Neural crest cell (in vitro differentiated cells): ENCODE results near the gene BCL6. TPM values are rescaled to one million over a fixed set of nuclear protein-coding genes. Genes with fewer than 3 reads are reported as not detected.

Experiments used
- DNase-seq: peaks from one replicate; pipeline ENCODE4 v3.0.0; 2021; ENCODE audit warnings: low read depth, mixed read lengths, low spot score
- H3K27ac Mint-ChIP-seq: one replicate; pipeline ENCODE4 v1.8.0; 2021; ENCODE audit warnings: mild to moderate bottlenecking, mixed read lengths; ENCODE audit not compliant: unreplicated experiment
- H3K27me3 Mint-ChIP-seq: 2 replicates; pipeline ENCODE4 v1.8.0; 2021; ENCODE audit warnings: low read depth, mild to moderate bottlenecking, mixed read lengths
- H3K36me3 Mint-ChIP-seq: 2 replicates; pipeline ENCODE4 v1.8.0; 2021; ENCODE audit warnings: low read depth, mild to moderate bottlenecking, mixed read lengths
- H3K4me1 Mint-ChIP-seq: 2 replicates; pipeline ENCODE4 v1.8.0; 2021; ENCODE audit warnings: mixed read lengths
- H3K4me3 Mint-ChIP-seq: one replicate; pipeline ENCODE4 v1.8.0; 2021; ENCODE audit warnings: mild to moderate bottlenecking, mixed read lengths
- H3K9me3 Mint-ChIP-seq: 2 replicates; pipeline ENCODE4 v1.8.0; 2021; ENCODE audit warnings: mixed read lengths
- CTCF ChIP-seq: fragments of 200-600 bp; sonication (generic); conservative IDR thresholded peaks from 2 replicates; pipeline ENCODE4 v1.5.0; 2021; ENCODE audit warnings: antibody characterized with exemption, mild to moderate bottlenecking
- total RNA-seq: library from RNA; stranded (reverse); gene quantifications from 2 replicates; pipeline ENCODE4 v1.2.1, GENCODE V29; 2021

BCL6 gene
- total RNA-seq, 1 donor from 2014 or later = 6.4 TPM

- DNase-seq = no peak
- no peaks in the 10 kb centered on the region for H3K27me3 Mint-ChIP-seq
- TF ChIP-seq CTCF = no peak
- no peak overlapping the region for H3K4me3 Mint-ChIP-seq
- no peaks in the 10 kb centered on the region for H3K36me3 Mint-ChIP-seq
- no peaks in the 10 kb centered on the region for H3K9me3 Mint-ChIP-seq
- no peak overlapping the region for H3K27ac Mint-ChIP-seq
- no peaks in the 10 kb centered on the region for H3K4me1 Mint-ChIP-seq
Observed at GRCh38 chr3:187788984-187789857, 44.0 kb upstream of the BCL6 start.

- H3K27me3 Mint-ChIP-seq = no peaks in the 10 kb centered on the region
- no peaks in the 10 kb centered on the region for H3K36me3 Mint-ChIP-seq
Observed at GRCh38 chr3:187783098-187783497, 37.8 kb upstream of the BCL6 start.

GRCh38 chr3:187782006-187782405 is 36.7 kb upstream of the BCL6 start:
- peaks cover 10% of the 10 kb centered on the region for H3K4me1 Mint-ChIP-seq
- no peak for TF ChIP-seq CTCF
- DNase-seq = no peak
- H3K9me3 Mint-ChIP-seq = no peaks in the 10 kb centered on the region
- H3K27ac Mint-ChIP-seq = no peak overlapping the region
- no peak overlapping the region for H3K4me3 Mint-ChIP-seq
- no peaks in the 10 kb centered on the region for H3K36me3 Mint-ChIP-seq
- no peaks in the 10 kb centered on the region for H3K27me3 Mint-ChIP-seq

More at GRCh38 chr3:187783098-187783497, 37.8 kb upstream of the BCL6 start:
- DNase-seq = no peak
- H3K27ac Mint-ChIP-seq = no peak overlapping the region
- TF ChIP-seq CTCF = no peak
- H3K9me3 Mint-ChIP-seq = no peaks in the 10 kb centered on the region
- H3K4me1 Mint-ChIP-seq = peaks cover 4% of the 10 kb centered on the region
- no peak overlapping the region for H3K4me3 Mint-ChIP-seq

- Mint-ChIP-seq H3K27ac (no peak overlapping the region), H3K27me3 (no peaks in the 10 kb centered on the region), H3K4me1 (peaks cover 13% of the 10 kb centered on the region), H3K4me3 (no peak overlapping the region), H3K9me3 (no peaks in the 10 kb centered on the region), H3K36me3 (no peaks in the 10 kb centered on the region)
- DNase-seq = no peak
- no peak for TF ChIP-seq CTCF
Observed at GRCh38 chr3:187781001-187781400, 35.7 kb upstream of the BCL6 start.

GRCh38 chr3:187778726-187779125 is 33.5 kb upstream of the BCL6 start:
- H3K36me3 Mint-ChIP-seq = no peaks in the 10 kb centered on the region
- peaks cover 13% of the 10 kb centered on the region for H3K4me1 Mint-ChIP-seq
- no peak overlapping the region for H3K27ac Mint-ChIP-seq
- TF ChIP-seq CTCF = no peak
- no peak for DNase-seq
- H3K4me3 Mint-ChIP-seq = no peak overlapping the region
- no peaks in the 10 kb centered on the region for H3K9me3 Mint-ChIP-seq
- H3K27me3 Mint-ChIP-seq = no peaks in the 10 kb centered on the region
